Femur (tissue), 1 donor: Measurements from ENCODE around the gene TAF4.

Experiments used
- DNase-seq: peaks from one replicate; pipeline ENCODE4 v3.0.0-alpha.2; 2017

TAF4 gene

DNA sequence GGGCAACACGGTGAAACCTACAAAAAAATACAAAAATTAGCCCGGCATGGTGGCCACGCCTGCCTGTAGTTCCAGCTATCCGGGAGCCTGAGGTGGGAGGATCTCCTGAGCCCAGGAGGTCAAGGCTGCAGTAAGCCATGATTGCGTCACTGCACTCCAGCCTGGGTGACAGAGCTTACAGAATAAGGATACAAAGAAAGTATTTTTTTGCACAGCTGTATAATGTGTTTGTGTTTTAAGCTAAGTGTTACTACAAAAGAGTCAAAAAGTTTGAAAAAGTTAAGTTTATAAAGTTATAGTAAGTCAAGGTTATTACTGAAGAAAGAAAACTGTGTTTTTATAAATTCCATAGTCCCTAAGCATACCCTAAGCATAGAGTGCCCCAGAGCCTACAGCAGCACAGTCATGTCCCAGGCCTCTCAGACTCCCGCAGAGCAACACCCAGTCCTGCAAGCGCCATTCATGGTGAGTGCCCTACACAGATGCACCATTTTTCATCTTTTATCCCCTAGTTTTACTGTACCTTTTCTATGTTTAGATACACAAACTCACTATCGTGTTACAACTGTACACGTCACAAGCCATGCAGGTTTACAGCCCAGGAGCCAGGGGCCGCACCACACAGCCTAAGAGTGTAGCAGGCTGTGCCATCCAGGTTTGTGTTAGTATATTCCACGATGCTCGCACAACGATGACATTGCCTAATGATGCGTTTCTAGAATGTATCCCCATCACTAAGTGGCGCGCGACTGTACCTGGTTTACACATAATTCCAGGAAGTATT is 22.4 kb downstream of the TAF4 start:
- DNase-seq: no peak

GRCh38 chr20:62042025-62042820 is 23.5 kb downstream of the TAF4 start:
- DNase-seq: no peak

DNA sequence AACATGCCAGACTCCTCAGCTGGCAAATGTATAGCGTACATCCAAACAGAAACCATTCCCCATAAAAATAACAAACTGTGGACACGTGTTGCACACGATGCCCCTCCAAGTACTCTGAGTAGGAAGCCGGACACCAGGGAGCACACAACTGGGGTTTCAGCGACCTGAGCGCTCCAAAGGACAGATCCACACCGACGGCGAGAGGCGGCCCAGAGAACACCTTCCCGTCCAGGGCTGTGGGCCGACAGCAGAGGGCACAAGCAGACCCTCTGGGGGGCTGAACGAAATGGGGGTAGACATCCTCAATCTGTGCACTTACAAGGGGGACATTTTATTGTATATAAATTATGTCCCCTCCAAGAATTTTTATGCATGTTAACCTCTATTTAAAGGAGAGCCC is 24.7 kb downstream of the TAF4 start:
- DNase-seq: no peak

DNA sequence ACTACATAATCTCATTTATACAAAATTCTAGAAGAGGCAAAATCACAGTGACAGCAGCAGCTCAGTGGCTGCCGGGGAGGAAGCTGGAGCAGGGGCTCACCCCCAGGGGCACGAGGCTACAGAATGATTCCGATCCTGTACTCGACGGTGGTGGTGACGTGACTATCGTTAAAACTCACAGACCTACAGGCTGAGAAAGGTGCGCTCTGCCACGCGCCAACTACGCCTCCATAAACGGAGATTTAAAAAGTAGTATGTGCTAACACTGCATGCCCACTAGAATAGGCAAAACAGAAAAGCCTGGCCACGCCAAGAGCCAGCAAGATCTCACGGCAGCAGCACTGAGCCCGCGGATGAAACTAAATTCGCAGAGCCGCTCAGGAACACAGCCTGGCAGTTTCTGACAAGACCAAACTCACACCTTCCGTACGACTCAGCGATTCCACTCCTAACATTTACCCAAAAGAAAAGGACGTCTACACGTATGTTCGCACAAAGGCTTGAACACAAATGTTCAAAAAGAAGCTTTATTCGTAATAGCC is 25.2 kb downstream of the TAF4 start:
- no peak for DNase-seq

GRCh38 chr20:62039738-62040137 is 25.9 kb downstream of the TAF4 start:
- DNase-seq: no peak

DNA sequence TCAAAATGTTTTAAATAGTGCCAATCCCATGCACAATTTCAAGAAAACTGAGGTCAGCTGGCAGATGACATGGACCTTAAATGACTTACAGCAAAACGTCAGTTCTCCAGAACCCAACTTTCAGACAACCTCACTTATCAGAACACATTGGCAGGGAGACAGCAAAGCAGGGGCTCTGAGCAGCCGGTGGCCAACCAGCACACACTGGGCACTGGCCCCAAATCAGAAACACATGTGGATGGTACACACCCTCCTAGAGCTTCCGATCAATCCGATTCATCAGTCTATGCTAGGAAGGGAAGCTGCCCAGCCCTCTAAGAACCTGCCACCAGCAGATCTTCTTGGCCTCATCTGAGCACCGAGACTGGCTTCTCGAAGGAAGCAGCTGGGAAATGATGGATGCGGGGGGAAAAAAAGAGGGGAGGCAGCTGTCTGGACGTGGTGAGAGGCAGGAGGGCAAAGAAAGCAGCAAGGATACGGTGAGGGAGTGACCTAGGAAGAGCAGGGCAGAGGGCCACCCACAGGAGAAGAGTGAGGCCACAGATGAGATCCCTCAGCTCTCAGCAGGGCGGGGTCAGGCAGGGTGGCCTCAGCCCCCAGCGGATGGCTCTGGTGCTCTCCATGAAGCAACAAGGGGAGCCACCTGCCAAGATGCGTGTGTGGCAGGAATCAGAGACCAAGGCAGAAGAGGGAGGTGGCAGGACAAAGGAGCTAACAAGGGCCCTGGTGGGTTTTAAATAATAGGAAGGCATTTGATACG is 32.9 kb downstream of the TAF4 start:
- DNase-seq: no peak

GRCh38 chr20:62031462-62032092 is 34.1 kb downstream of the TAF4 start:
- no peak for DNase-seq

- no peak for DNase-seq
Measured at GRCh38 chr20:62030834-62031434, 34.7 kb downstream of the TAF4 start.

DNA sequence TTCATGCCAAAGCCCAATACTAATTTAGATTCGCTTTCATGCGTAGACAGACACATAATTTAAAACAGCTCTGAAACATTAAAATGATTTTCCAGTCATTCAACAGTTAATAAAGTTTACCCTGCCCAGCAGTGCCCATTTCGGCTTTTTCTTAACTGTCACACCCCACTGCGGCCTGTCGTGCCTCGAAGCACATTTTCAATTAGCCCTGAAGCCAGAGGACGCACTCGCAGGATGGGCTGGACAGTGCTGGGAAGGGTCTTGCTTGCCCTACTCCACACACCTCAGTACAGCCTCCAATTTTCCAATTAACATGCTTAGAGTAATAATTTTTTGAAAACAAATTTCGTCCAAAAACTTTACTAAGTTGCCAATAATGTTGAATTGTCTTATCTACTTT is 35.3 kb downstream of the TAF4 start:
- DNase-seq: no peak

DNA sequence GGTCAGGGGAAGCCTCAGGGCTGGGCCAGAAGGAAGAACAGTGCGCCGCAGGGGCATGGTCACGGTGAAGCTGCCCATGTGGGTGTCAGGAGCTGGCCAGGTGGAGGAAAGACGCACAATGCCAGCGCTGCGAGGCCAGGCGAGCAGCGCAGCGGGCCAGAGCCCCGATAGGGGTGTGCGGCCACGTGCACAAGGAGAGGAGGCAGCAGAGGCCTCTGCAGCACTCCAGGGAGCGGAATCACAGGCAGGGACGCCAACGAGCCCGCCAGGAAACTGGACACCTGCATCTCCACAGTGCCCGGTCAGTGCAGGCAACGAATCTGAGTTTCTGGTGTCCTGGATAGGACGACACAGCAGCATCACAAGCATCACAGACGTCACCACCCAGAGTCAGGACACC is 35.7 kb downstream of the TAF4 start:
- no peak for DNase-seq

- no peak for DNase-seq
Measured at GRCh38 chr20:62029296-62029695, 36.4 kb downstream of the TAF4 start.

- DNase-seq: no peak
Measured at GRCh38 chr20:62028384-62028783, 37.3 kb downstream of the TAF4 start.

DNA sequence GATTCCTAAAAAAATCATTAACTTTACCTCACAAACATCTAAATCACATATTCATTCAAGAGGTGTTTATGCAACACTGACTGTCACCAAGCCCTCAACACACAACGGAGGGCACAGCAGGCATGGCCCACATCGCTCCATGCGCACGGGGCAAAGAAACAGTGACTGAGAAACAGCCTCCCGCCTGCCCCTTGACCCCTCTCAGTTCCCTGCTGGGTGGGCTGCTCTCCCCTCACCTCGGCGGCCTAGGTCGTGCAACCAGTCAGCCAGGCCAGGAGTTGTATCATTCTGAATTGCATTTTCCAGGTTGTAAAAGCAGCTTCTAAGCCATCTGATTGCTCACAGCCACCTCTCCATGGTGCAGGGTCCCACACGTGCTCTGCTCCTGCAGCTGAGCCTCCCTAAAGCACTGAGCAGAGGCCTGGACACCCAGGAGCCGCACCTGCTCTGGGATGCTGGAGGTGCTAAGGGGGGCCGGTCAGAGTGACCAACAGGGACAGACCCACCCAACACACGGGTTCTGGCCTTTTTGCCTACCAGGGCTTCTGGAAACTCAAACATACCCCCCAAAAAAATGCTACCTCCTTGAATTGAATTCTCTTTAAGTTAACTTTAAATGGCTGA is 37.9 kb downstream of the TAF4 start:
- no peak for DNase-seq

DNA sequence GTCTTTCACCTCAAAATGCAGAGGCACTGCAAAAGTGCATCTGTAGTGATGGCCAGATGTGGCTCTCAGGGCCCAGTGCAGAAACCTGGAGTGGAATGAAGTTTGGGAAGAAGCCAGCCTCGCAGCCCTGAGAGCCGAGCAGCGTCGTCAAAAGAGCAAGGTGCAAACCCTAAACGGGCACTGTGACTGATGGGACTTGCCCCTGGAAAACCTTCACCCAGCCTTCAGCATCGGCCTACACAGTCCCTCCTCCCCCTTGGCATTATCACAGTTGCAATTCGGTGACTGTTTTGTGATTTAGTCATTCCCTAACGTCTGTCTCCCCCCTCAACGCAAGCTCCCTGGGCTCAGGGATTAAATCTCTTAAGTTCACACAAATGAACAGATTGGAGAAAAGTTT is 38.6 kb downstream of the TAF4 start:
- DNase-seq: no peak

GRCh38 chr20:62026564-62026856 is 39.2 kb downstream of the TAF4 start:
- no peak for DNase-seq

DNA sequence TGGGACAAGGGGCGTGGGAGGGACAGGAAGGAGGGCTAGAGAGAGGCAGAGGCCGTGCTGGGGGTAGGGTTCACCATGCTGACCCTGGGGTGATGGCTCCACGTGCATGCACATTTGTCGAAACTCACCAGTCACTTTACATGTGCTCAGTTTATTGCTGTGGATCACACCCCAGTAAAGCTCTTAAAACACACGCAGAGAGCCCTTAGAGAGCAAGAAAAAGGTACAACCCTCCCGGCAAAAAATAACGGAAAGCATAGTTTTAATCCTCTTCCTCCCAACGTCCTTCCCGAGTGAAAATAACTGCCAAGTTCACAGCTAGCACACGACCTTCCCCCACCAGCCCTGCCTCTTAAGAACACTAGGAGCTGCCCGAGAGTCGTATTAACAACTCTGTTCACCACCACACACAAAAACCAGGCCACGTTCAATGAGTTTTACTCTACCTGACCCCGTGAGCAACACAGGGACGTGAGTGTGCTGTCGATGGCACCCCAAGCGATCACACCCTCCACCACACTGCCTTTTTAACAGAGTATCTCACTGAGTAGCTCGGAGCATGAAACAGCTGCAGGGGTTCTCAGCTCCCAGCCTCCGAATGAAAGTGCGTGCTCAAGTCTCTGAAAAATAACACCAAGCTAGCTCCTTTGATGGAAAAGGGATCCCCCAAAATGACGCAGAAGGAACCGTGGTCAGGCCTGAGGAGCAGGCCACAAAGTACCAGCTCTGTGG is 39.7 kb downstream of the TAF4 start:
- DNase-seq: peak; percentile 47

GRCh38 chr20:62025394-62025793 is 40.3 kb downstream of the TAF4 start:
- no peak for DNase-seq

- DNase-seq: no peak
Measured at GRCh38 chr20:62023935-62024334, 41.7 kb downstream of the TAF4 start.

- no peak for DNase-seq
Measured at GRCh38 chr20:62022575-62023139, 43.0 kb downstream of the TAF4 start.

DNA sequence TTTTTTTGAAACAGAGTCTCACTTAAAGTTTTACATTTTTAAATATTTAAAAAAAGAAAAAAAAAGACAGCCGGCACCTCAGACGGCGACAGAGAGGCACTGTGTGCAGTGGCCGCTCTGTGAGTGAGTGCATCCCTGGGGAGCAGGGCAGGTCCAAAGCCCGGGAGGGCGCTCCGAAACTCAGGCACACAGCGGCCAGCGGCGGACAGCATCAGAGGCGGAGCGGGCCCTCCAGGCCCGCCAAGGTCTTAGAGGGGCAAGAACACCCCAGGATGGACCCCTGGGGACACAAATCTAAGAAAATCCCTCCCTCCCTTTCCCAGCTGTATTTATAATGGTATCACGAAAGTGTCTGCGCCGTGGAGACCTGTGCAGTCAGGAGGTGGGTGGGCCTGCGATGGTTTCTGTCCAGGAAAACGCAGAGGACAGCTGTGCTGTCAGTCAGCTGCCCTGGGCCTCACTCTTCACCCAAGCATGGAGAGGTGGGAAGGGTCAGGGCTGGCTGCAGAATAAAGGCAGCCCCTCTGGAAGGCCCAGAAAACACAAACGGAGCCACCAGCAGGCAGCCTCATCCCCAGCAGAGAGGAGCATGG is 43.8 kb downstream of the TAF4 start:
- no peak for DNase-seq
